ENCODE results near the gene LRP1B.

Gene LRP1B

DNA sequence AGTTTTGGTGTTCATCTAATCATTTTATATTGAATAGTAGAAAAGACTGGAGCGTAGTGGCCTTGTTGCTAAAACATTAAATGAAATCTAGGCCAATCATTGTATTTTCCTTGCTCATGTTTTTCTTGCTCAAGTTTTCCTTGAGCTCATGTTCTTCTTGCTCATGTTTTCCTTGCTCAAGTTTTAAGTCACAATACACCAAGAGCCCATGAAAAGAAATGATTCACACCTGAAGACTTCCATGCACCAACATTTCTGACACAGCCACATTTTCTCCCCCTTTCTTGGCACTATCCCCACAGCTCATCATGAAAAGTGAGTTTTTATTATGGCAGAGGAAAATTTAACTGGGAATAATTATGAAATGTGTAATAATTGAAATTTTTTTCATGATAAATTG is 92.0 kb downstream of the LRP1B start:
- no peak for DNase-seq

DNA sequence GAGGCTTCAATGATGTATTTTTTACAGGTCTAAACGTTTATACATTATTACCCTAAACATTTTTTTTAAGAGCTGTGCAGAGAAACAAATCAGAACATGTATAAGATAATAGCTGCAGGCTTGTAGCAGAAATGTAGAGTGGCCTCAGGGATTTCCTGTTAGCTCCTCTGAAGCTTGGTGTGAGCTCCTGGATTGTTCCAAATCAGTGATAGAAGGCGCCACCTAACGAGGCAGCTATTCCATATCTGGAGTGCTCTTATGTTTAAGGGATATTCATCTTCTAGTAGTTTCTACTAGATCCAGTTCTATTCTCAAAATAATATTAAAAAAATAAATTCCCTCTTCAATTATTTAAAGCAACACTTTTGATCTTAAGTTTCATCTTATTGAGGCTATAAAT is 93.1 kb downstream of the LRP1B start:
- DNase-seq: no peak

DNA sequence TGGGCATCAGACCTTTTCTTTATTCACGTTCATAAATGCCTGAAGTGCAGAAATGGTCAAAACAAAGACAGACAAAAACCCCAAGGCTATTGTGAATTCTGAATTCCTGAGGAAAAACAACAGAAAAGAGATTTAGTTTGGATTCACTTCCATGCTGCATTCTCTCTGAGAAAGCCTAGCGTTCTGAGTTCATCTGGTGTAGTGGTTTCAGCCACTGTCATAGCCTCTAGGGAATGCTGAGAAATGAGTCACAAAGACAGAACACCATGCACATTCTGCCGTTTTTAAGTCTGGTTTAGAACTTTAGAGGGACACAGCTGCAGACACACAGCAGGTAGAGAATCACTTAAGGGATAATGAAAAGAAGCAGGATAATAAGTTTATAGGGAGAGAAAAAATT is 93.8 kb downstream of the LRP1B start:
- DNase-seq: no peak

DNA sequence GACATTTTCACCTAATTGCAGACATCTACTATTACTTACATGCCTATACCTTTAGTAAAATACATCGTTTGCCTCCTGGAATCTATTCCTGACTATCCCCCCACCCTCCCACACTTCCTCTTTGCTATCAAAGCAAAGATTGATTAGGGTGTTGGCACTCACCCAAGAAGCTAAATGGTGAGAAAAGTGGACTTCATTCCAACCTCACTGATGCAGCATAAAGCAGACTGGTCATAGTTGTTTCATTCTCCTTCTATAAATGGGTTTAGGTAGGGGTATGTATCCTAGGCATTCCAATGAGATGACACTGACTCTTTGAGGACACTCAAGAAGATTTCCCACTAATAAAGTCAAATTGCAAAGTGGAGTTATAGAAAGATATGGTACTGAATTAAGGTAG is 97.4 kb downstream of the LRP1B start:
- DNase-seq: no peak

DNA sequence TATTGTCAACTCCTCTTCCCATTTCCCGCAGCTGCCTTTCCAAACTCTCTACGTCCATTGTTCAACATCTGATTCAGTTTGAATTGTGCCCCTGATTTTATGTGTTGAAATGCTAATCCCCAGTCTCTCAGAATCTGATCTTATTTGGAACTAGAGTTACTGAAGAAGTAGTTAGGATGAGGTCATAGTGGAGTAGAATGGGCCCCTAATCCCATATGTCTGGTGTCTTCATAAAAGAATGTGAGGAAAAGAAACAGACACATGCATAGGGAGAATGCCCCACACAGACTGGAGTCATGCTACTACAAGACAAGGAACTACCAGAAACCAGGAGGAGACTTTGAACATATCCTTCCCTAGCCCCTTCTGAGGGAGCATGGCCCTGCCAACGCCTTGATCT is 99.2 kb downstream of the LRP1B start:
- DNase-seq: no peak

DNA sequence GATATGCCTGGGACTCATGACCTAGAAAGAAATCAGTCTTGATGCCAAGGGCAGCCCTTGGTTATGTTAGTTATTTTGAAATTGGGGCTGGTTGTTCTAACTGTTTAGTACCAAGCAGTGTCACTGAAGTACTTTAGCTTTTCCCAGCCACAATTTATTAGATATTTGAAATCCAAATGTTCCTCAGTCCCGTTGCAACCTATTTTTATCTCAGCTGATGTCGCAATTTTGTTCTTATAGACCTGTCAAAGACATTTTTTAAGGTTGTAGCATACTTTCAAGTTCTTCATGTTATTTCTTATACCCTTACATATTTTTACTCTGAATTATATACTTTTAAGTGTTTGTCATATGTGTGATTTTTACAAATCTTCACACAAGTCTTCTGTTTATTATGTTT is 100.1 kb downstream of the LRP1B start:
- no peak for DNase-seq

DNA sequence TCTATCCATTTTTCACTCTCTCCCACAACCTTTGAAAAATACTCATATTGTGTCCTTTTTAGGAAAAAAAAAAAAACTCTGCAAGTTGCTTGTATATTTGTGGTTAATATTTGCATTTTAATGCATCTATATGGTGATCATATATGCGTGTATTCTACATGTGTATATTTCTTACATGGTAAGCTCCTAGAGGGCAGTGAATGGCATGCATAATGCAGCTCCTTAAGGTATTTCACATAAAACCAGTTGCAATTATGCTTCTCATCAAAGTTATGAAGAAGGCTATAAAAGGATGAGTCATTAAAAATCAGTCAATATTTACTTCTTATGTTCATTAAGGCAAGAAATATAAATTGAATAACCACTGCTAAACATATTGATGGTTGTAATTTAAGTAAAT is 100.8 kb downstream of the LRP1B start:
- DNase-seq: no peak

DNA sequence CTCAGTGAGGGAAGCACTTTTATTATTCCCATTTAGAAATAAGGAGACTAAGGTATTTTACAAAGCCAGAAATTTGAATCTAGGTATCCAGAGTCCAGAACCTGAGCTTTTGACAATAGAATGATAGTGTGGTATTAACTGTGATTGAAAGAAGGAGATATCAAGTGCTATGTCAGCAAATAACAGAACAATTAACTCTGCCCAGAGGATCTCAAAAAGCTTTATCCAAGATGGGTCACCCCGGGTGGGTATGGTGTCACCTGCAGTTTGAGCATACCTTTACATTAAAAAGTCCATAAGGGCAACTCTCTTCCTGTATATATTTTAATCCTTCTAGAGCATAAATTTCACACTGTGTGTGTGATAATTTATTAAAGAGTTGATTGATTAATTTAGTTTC is 105.4 kb downstream of the LRP1B start:
- no peak for DNase-seq

DNA sequence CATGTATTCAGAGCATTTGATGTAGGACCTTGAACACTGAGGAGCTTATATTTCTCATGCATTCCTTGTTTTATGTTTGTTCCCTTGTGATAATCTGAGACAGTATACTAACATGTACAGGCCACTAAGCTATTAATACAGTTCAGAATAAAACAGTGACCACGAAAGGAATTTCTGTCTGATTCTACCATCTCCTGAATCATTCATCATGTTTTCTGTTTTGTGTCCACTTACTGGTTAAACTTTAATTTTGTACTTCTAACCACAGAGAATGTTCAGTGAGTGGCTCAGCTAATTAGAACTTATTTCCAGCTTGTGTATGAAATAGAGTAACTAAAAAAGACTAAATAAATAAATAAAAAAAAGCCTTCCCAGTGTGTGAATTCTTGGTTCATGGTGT is 110.4 kb downstream of the LRP1B start:
- no peak for DNase-seq

DNA sequence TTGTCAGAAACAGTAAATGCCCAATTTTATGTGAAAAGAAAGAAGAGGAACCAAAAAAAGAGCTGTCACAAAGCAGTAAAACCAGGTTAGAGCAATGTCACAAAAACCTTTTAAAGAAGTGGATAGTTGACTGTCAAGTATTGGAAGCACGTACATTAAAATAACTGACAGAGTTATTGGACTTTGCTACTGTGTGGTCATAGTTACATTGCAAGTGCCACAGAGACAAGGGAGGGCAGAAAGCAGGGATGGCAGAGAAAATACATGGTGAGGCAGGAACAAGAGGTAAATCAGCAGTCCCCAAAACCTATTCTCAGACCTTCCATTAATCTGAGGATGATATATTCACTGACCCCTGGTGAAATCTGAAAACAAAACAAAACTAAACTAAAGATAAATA is 116.3 kb downstream of the LRP1B start:
- no peak for DNase-seq

DNA sequence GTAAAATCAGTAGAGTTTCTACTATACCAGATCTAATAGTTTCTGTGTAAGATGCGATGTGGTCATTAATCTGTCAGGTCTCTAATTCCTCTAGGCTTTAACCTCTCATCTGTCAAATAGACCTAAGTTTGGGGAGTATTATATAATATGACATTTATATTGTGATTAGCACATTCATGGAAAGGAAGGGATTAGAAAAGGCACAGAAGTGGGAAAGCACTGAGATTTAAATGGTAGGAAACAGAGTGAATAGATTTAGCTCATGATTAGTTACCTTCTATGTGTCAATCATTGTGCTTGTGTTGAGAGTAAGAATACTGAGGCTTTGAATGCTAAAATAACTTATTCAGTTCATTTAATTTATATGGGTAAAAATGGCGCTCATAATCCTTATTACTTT is 118.0 kb downstream of the LRP1B start:
- DNase-seq: no peak

DNA sequence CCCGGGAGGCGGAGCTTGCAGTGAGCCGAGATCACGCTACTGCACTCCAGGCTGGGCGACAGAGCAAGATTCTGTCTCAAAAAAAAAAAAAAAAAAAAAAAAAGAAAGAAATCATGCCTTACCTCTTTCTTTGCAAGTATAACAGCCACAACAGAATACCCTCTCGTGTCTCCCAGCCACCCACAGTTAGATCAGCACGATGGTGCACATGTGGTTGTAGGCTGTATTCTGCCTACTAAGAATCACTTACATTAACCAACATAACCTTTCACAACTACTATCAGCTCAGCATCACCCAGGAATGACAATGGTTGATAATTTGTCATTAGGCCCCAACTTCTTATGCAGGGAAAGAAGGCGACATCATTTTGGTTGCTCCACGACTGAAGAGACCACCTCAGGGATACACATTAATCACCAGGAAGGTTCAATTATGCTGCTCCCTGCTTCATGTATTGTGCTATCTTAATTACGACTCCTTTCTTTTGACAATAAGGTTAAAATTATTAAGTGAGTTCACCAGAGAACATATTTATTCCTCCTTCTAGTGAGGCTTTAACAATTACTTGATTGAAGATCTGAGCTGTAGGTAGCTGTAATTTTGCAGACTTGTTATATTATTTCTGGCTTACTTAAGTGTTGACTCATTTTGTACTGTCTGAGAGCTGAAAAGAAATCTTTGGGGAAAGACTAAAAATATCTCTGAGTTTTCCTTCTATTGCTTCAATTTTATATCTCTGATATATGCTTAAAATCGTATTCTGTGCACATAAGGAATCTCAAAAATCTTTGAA is 120.1 kb downstream of the LRP1B start:
- DNase-seq: no peak

DNA sequence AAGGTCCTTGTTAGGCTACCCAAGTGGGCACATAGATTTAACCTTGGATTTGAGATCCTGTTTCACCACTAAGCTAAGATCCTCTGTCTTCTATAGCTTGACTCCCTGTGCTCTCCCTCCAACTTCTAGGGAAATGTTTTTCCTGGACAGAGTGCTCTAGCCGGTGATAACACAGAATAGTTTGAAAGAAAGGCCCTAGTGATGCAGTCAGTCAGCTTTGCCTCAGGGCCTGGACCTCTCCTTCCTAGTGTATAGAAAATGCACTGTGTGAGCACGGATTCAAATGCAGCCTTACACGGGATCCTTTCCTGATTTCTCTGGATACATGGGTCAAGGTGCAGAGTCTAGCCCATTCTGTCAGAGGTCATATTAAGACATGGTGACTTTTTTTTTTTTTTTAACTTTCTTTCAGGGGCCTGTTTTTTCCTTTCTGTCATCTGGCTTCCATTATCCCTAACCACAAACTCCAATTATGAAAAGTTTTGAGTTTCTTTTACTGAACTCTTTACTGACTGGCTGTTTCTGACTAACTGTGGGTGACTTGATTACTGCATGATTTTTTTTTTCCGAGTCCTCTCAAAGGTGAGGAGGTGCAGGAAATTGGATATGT is 122.6 kb downstream of the LRP1B start:
- DNase-seq: no peak

DNA sequence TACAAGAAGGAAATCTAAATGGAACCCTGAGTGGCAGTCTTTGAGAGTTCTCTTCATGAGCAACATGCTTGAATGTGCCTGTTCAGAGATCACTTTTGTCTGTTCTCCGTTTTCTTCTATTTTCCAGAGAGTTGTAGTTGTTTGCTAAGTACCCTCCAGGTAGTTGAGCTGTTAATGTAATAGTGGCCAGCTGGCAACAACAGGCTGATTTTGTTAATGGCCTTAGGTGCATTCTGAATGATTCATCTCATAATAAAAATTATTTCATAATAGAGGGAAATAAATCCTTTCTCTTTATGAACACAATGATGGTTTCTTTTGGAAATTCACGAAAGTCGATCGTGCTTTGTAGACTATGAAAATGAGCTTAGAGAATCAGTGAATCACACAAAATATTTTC is 136.8 kb downstream of the LRP1B start:
- DNase-seq: no peak

DNA sequence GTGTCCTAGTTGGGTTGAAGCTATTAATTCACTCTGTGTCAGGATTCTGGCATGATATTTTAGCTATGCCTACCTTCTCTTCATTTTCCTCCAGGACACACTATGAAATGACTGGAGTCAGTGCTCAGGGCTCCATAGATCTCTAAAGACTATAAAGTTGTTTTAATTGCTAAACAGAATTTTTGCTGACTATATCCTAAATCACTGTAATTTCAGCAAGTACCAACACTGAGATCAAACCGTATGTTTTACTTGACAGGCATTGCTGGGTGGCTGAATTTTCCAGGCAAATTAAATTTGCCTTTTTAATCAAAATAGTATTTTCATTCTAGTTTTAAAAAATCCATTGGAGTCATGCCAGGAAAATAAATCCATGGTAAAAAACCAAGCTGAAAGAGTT is 138.1 kb downstream of the LRP1B start:
- no peak for DNase-seq

DNA sequence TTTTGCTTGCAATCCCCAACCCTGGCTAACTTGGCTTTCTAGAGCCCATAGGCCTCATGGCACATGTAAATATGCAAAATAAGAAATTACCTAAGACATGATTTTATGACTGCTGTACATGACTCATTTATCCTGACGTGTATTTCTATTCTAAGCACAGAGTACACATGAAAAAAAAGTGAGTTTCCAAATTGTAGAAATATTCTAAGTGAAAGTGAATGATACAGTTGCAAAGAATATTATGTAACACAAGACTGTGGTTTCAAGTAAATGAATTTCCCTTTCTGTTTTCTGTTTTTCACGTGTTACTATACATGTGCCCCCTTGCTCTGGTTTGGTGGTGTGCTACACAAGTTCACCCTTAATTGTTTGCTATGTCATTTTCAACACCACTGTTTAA is 162.4 kb downstream of the LRP1B start:
- DNase-seq: peak; percentile 13

DNA sequence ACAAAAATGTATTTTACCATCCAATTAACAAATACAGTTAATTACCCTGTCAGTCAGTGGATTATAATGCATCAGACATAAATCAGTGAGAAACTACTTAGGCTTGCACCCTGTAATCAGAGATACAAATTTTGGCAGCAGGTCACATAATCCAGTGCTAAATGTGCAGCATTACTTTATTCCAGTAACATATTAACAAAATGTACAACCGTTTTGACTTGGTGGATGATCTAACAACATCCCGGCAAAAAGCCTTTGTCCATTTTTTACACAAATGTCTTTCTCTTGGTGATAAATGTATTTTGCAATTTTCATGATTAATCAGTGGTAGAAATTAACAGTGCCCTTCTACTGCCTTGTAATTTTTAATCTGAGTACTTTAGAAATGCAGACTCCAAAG is 162.8 kb downstream of the LRP1B start:
- DNase-seq: no peak

DNA sequence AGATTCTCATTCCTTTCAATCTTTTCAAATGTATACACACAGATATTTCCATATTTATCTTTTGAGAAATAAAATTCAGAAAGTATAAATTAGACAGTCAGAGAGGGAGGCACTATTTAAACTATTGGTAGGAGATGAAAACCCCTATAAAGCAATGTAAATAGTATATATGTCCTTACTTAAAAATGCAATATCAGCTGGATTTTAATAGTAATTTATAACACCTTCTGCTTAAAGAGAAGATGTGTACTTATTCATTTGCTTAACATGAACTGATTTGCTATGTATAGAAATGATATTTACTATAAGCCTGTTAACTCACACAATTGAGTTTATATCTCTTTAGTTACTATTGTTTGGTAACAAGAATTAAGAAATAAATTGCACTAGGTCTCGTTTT is 163.3 kb downstream of the LRP1B start:
- DNase-seq: no peak

DNA sequence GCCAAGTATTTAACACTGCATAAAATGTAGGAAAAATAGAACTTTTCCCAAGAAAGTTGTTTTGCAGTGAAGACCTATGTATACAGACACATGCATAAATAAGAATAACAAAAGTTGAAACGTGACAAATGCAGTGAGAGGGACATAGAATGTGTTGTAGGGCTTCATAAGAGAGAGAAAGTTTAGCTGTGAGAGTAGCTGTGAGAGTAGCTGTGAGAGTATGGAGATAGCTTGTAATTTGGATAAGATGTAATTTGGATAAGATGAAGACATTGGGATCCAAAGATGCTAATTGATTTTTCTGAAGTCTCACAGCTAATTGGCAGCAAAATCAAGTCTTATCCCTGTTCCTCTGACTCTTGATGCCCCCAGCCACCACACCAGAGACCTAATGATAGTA is 170.9 kb downstream of the LRP1B start:
- DNase-seq: no peak

DNA sequence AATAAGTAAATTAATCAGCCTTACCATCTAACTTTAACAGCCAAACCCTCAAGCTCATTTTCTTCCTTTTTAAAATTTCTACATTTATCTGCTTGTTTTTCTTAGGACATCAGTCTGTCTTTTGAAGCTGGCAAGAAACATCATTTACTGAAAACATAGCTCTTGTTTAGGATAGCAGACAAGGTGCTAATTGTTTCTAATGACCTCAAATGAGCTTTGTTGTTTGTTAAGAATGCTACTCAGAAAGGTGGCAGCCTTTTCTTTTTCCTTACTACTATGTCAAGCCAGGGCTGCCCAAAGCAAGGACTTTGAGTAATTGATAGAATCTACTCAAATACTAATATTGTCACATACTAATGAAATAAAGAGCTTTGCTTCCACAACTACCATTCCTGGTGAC is 171.8 kb downstream of the LRP1B start:
- no peak for DNase-seq

DNA sequence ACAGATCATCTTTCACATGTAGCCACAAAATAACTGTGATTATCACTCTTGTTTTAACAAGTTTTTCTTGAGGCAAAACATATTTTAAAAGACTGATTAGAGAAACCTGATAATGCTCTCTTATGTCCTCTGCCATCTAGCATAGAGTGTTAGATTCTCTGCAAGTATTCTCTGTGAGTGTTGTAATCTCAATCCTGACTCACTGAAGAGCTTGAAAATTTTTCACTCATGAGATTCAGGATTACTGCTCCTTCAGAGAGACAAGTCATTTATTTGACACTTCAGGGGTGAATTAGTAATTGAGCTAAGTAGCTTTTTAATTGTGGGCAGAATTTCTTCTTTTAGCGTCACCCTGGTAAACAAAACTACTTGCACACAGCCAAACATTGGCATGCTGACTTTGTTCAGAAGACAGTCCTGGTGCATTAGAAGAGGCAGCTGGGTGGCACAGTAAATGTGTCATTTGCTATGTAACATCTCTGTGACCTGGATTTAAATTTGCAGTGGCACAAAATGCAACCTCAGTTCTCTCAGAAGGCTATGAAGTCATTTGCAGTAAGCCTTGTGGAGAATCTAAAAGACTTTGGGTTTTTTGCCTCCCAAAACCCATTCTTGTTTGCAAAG is 172.9 kb downstream of the LRP1B start:
- DNase-seq: no peak

DNA sequence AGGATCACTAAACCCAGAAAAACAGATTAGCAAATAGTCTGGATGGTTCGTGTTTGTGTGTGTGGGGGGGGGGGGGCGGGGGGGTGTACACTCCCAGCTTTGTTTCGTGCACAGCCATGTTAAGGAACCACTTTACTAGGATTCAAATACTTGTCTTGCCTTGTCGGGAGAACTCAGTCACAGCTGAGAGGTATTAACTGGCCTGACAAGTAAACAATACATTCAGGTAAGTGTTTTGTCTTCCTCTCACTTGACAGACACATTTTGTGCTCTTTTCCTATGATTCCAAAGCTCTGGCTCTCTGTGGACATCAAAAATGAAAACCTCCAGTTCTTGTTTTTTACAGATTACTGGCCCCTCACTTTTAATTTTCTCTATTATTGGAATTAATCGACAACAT is 173.5 kb downstream of the LRP1B start:
- DNase-seq: no peak

DNA sequence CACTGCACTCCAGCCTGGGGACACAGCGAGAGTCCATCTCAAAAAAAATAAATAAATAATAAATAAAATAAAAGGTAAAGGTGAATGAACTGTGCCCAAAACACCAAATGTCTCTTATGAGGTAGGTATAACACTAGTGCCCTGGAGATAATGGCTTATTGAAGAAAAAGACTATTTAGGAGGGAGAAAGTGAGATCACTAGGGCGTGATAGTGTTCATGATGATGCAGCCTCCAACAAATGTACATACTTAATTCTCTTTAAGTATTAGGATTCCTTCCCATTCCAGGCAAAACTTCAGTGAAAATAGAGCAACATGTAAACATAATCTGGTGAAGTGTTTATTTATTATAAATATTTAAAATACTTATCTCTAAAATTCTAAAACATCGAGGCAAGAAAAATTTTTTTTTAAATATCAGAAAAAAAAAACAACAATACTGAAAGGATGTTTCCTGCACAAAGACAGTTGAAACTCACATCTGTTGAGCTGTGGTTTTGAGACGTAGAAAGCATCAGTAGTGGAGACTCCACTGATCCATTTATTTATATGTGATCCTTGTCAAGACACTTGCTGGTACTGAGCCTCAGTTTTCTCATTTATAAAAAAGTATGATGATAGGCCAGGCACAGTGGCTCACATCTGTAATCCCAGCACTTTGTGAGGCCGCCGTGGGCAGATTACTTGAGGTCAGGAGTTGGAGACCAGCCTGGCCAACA is 183.3 kb downstream of the LRP1B start:
- DNase-seq: no peak

DNA sequence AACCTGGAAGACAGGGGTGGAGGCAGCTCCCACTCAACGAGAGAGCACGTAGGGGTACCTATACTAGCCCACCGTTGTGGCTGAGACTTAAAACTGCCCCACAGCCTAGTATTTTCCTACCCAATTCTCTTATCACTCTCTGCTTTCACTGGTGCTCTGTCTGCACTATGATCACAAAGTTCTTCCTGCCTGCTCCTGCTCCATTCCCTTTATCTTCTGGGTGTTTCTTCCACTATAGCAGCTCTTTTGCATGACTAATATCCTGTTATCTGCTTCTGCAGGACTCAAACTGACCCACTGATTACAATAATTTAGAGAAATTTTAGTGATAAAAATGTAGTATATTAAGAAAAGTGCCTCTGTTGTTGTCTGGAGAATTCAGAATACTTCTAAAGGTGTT is 184.8 kb downstream of the LRP1B start:
- no peak for DNase-seq
